Stromal cell of bone marrow (primary cell): ENCODE data around the gene VMP1.
A peak's percentile ranks its signal among the peaks of the same experiment; 100 is the strongest.
"Not testable (repeated sequence)": the region's sequence is repeated elsewhere in the genome, so short reads cannot be mapped to it uniquely, and the experiment has no call there.

Source experiments
- DNase-seq: peaks from one replicate; pipeline ENCODE4 v3.0.0-alpha.2; 2012; ENCODE audit warnings: low read depth

VMP1 gene

DNA sequence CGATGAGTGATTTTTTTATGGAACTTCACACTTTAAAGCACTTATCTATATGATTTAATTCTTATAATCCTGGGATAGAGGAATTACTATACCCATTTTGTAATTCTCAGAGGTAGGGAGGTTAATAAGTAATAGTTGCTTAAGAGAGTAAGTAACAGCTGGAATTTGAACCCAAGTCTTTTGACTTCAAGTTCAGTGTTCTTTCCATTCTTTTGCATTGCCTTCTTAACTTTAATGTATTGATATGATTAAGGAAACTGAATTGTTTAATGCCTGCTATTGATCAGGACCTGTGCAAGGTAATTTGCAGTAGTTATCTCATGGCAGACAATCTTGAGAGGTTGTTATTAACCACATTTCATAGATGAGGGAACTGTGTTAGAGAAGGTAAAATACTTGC, 106.8 kb downstream of the VMP1 start:
- no peak for DNase-seq

DNA sequence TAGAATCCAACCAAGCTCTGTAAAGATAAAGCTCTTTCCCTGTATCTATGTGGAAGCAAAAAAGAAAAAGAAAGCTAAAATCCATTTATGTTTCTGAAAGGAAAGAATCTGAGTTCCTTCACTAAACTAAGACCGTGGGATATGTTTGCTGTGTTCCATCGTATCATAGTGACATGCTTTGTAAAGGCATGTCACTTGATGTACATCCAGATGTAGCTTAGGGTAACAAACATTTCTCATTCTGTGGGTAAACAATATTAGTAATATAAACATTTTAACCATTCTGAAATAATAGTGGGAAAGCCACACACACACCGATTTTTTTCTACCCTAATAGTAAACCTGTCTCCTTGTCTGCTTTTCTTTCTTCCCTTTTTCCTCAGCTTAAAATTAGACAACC, 107.2 kb downstream of the VMP1 start:
- no peak for DNase-seq

DNA sequence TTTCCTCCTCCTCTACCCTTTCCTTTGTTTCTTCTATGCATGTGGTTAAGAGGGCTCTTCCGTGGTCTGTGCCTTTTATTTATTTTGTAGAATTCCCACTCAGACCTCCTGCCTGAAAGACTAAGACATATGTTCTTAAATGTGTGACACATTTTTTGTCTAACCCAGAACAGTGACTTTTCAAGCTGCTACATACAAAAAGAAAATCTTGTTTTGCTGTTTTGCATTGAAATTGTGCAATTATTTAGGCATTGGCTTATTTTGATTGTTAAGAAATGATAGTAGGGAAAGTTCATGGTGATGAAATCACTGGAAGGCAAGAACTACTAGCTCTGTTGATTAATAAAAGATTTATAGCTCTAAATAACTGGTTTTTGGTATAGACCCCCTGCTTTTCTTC, 108.5 kb downstream of the VMP1 start:
- DNase-seq: no peak

DNA sequence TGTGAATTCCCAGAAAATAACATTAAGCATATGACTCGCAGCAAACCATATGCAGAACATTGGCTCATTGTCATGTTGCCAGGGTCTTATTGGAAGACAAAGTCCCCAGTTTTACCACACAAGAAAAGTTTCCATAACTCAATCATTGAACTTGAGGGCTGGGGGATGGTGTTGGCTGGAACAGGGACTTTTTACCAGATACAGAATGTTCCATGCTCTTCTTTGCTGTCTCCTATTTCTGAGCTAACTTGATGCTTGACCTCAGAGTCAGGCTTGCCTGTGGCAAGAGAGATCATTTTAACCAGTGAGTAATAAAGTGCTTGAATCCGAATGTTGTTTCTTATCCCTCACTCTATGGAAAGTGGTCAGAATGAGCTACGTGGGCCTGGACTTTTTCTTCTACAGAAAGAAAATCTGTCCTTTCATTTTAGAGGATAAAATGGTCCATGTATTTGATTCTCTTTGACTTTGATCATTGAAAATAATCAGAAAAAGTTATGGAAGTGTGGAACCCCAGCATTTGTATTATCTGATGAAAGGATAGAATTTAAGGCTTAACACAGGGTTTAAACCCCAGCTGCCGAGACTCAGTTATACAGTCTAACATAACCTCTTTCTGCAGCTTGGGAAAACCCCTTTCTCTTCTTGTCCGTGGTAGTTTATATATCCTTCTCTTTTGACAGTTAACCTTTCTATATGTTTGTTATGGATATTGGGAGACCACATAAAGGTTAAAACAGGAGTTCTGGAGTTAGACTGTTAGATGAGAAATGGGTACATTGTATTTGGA, 118.3 kb downstream of the VMP1 start:
- peak; percentile 92 for DNase-seq

DNA sequence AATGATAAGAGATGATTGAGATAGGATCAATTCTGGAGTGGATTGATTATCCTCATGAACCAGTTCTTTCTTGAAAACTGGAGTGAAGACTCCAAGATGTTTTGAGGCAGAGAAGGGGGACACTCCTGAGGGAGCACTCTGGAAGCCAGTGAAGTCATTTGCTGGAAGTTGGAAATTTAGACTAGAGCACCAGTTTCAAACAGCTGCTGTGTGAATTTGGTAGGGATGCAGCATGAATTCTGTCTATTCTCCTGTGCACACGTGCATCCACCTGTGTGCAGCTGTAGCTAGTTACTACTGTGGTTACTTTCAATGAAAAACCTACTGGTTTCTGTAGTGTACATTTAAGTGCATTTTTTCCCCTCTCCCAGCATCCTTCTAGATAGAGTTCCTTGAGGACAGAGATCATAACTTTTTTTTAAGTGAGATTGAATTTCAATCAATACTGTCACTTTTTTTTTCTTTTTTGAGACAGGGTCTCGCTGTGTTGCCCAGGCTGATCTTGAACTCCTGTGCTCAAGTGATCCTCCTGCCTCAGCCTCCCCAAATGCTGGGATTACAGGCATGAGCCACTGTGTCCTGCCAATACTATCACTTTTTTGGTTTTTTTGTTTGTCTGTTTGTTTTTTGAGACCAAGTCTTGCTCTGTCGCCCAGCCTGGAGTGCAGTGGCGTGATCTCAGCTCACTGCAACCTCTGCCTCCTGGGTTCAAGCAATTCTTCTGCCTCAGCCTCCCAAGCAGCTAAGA, 119.4 kb downstream of the VMP1 start:
- no peak for DNase-seq

DNA sequence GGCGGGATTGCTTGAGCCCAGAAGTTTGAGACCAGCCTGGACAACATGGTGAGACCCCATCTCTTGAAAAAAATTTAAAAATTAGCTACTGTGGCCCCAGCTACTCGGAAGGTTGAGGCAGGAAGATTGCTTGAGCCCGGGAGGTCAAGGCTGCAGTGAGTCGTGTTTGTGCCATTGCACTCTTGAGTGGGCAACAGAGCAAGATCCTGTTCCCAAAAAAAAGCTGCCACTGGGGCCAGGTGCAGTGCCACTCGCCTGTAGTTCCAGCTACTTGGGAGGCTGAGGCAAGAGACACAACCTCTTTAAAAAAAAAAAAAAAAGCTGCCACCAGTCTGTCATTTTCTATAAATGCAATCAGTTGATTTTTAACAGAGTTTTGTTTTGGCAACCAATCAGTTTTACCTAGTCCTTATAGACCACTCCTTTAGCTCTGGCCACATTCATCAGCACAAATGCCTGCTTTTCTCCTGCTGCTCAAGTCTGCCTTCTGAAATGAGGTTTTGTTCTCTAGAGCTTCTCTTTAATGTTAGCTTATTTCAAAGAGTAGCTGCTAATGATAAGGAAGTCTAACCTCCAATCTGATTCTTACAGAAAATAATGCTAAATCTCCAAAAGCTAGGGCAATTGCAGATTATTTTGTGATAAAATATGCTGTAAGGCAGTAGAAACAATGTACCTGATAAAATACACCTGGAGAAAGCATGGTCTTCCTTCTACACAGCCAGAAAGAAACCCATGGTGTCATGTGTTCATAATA, 120.4 kb downstream of the VMP1 start:
- DNase-seq: no peak

DNA sequence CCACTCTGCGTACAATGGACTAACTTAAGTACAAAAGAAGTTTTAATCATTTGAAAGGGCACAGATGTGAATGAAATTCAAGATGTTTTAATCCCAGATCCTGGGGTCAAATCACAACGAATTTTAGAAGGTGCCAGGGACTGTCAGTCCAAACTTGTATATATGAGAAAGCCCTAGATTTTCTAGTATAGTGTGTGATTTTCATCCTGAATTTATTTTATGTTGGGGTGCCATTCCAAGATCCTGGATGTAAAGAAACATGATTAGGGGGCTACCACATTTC, 121.0 kb downstream of the VMP1 start:
- no peak for DNase-seq

DNA sequence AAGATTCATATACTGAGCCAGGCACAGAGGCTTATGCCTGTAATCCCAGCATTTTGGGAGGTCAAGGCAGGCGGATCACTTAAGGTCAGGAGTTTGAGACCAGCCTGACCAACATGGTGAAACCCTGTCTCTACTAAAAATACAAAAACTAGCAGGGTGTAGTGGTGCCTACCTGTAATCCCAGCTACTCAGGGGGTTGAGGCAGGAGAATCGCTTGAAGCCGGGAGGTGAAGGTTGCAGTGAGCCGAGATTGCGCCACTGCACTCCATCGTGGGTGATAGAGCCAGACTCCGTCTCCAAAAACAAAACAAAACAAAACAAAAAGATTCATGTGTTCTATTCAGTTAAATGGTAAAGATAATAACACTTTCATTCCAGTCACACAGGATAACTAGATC, 121.4 kb downstream of the VMP1 start:
- not testable (repeated sequence) for DNase-seq

DNA sequence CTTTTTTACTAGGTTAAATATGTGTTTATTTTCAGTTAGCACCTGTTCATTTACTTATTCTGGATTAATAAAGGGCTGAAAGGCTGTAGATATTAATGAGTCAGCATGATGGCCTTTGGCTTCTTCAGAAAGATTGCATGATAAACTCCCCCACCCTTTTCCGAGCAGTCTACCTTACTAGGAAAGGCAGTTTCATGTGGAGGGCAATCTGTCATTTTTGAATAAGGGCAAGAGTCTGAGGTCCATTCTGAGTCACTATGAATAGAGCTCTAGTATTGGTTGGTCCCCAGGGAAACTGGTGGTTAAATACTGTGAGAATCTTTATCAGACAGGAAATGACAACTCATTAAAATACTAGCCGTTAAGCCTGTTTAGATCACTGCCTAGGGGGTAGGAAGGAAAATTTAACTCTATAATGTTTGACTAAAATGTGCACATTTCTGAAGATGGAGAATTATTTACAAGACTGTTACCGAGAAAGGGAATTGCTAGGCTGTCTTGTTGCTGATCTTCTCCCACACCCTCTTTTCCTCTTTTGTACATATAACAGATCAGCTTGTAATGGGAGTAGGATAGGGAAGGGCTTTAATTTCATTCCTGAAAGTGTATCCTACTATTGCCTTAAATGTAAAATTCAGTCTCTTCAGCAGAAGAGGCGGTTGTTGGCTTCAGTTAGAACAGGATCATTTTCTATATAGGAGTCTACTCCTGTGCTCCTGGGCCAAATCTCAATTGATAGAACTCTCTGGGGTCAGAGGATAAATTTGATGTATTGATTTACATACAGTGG, 122.0 kb downstream of the VMP1 start:
- peak; percentile 98 for DNase-seq

DNA sequence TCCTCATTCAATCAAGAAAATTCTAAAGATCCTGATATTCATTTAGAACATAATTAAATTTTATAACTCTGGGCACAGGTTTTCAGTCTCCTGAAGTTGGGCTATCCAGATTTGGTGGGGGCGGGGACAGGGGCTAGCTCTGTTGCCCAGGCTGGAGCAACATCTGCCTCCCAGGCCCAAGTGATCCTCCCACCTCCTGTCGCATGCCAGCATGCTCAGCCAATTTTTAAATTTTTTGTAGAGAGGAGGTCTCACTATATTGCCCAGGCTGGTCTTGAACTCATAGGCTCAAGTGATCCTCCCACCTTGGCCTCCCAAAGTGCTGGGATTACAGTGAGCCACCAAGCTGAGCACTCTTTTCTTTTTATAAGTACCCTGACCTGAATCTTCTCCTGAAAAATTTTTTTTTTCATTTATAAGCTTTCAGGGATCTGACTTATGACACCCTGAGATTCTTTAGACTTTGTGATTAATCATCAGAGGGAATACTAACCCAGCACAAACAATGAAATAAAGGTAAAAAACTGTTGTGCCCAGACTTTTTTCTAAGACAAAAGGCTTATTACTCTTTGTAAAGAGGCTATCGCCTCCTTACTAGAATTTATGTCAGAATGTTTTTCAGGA, 122.7 kb downstream of the VMP1 start:
- DNase-seq: no peak

DNA sequence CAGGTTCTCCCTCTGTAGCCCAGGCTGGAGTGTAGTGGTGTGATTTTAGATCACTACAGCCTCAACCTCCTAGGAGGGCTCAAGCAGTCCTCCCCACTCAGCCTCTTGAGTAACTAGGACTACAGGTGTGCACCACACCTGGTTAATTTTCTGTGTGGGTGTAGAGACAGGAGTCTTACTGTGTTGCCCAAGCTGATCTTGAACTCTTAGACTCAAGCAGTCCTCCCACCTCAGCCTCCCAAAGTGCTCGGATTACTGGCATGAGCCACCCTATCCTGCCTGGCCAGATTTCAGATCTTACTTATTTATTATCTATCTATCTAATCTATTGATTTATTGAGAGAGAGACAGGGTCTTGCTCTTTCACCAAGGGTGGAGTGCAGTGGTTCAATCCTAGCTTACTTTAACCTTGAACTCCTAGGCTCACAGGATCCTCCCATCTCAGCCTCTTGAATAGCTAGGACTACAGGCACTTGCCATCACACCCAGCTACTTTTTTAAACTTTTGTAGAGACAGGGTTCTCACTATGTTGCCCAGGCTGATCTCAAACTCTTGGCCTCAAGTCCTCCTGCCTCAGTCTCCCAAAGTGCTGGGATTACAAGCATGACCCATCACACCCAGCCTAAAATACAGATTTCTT, 123.5 kb downstream of the VMP1 start:
- DNase-seq: no peak

DNA sequence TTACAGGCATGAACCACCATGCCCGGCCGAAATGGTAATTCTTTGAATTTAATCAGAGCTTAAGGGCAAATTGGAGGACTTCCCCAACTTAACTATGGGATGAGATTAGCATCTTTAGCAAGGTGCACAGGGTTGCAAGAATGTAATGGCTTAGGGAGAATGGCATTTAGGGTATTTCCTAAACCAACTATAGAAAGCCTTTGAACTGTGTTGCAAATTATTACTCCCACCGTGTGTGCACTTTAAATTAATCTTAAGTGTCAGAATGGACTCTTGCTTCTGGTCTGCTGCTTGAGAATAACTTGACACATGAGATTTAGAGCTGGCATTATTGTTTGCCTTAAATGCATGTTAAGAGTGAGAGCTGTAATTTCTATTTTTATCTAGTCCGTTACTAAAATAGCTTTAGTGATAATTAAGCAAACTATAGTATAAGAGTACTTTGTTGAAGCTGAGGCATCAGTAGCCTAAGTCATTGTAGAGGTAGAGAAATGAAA, 125.5 kb downstream of the VMP1 start:
- no peak for DNase-seq

DNA sequence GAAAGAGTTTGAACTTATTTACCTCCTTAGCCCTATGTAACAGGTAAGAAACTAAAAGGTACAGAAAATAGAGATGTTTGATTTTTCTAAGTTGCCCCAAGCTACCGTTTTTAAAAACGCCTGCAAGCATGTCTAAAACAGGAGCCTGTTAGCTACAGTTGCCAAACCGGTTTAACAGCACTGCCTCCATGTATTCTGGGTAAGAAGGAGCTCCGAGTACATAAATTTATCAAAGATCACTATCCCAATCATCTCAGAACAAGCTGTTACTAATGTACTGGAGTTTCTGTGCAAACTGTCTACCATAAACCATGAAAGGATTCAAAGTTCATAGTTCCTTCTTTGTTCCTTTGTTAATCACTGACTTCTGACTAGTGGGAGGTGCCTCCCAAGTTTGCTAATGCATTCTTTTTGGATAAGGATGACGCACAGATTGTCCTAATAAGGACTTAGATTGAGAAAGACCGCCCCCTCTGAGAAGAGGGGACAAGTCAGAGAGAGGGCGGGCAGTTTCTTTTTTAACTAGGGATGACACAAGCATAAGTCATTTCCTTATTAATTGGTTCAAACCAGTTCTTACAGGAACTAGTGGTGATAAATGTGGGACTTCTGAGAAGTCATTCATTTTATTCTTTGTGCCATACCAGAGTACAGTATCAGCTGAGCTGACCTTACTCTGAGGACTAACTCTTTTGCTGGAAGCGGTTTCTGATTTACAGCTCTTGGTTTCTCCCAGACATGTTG, 130.0 kb downstream of the VMP1 start:
- peak; percentile 100 for DNase-seq

DNA sequence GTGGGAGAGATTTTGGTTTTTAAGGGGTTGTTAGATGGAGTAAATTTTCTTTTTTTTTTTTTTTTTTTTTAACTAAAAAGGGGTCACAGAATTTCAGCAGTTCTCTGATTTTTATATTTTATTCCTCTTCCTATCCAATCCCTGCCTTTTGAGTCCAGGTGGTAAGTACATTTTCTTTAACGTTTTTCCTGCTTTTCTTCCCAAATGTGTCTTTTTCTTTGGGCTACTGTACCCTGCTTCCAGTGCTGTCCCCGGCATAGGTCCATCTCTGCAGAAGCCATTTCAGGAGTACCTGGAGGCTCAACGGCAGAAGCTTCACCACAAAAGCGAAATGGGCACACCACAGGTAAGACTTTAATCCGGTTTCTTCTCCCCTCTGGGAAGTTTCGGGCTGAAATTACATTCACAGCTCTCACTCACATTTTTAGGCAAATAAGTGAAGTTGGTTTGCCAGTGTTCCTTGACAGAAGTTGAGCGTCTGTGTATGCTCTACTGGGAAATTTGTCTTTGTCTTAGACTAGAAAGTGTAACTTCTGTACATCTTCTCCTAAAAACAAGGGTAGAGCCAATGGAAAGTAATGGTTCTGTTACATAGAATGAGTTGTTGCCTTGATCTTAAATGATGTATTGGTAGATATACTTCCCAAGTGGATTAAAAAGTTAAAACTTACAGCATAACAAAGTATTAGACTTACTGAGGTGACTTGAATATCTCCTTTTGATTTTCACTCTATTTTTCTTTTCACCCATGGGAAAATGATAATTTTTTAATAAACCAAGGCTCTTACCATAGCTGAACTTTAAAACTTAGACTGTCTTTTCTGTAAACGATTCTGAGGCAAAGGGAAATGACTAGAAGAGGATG, 130.8 kb downstream of the VMP1 start:
- no peak for DNase-seq

DNA sequence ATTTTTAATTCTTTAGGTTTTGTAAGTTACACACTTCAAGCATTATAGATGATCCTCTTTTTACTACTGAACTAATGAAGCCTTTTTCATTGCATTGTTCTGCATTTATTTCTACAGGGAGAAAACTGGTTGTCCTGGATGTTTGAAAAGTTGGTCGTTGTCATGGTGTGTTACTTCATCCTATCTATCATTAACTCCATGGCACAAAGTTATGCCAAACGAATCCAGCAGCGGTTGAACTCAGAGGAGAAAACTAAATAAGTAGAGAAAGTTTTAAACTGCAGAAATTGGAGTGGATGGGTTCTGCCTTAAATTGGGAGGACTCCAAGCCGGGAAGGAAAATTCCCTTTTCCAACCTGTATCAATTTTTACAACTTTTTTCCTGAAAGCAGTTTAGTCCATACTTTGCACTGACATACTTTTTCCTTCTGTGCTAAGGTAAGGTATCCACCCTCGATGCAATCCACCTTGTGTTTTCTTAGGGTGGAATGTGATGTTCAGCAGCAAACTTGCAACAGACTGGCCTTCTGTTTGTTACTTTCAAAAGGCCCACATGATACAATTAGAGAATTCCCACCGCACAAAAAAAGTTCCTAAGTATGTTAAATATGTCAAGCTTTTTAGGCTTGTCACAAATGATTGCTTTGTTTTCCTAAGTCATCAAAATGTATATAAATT, 132.3 kb downstream of the VMP1 start:
- DNase-seq: no peak

DNA sequence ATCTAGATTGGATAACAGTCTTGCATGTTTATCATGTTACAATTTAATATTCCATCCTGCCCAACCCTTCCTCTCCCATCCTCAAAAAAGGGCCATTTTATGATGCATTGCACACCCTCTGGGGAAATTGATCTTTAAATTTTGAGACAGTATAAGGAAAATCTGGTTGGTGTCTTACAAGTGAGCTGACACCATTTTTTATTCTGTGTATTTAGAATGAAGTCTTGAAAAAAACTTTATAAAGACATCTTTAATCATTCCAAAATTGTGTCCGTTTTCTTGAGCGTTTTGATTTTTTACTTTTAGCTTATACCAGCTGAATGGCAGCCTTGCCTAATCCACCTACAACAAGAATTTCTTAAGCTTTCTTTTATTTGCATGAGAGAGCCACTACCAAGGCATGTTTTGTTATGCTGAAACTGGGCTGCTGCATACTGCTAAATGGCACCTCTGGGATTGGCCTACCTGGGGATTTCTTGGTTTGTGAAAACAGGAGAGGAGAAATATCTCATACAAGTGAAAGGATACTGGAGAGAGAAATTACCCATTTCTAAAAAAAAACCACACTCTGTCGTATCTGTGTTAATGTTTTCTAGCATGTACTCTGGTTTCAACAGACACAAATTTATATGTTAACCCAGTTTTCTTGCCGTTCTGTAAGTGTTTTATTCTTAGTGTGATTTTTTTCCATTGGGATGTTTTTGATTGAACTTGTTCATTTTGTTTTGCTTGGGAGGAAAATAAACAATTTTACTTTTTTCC, 133.1 kb downstream of the VMP1 start:
- no peak for DNase-seq

DNA sequence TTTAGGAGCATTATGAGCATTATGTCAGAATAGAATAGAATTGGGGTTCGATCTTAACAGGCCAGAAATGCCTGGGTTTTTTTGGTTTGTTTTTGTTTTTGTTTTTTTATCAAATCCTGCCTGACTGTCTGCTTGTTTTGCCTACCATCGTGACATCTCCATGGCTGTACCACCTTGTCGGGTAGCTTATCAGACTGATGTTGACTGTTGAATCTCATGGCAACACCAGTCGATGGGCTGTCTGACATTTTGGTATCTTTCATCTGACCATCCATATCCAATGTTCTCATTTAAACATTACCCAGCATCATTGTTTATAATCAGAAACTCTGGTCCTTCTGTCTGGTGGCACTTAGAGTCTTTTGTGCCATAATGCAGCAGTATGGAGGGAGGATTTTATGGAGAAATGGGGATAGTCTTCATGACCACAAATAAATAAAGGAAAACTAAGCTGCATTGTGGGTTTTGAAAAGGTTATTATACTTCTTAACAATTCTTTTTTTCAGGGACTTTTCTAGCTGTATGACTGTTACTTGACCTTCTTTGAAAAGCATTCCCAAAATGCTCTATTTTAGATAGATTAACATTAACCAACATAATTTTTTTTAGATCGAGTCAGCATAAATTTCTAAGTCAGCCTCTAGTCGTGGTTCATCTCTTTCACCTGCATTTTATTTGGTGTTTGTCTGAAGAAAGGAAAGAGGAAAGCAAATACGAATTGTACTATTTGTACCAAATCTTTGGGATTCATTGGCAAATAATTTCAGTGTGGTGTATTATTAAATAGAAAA, 133.8 kb downstream of the VMP1 start:
- DNase-seq: not testable (repeated sequence)
